GM18519 (cell line): ENCODE data around the gene DPH7.
"Not testable (repeated sequence)": the region's sequence is repeated elsewhere in the genome, so short reads cannot be mapped to it uniquely, and the experiment has no call there.

Source experiments
- ATAC-seq: cut with Tn5 transposase; IDR thresholded peaks from one replicate; pipeline ENCODE4 v1.9.1; 2021; ENCODE audit warnings: mild to moderate bottlenecking, moderate library complexity; ENCODE audit not compliant: unreplicated experiment, low FRiP score

Gene DPH7

DNA sequence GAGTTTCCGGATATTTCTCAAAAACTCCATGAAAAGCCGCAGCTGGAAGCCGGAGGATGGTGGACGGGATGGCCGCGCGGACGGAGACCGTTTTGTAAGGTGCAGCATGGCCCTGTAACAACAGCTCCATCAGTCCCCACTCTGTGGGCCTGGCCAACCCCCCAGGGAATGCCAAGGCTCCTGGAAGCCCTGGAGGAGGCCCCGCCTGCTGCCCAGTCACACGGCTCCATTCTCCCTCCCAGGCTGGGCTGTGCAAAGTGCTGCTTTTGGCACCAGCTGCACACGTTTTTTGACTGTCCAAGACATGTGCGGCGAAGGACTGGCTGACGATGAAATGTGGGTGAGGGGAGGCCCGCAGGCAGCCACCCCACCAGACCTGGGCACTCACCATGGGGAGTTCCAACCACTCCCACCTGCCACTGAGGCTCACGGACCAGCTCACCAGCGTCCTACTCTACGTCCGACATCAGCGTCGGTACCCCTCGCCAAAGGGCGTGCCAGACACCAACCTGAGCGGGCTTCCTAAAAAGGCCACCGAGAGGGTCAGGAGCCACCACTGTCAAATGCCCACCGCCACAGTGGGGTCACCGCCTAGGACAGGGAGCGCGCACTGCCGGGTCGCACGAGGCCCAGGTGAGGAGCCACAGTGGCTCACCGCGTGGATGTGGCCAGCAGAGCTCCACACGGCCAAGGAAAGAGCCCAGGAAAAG is 55.8 kb downstream of the DPH7 start:
- no peak for ATAC-seq

DNA sequence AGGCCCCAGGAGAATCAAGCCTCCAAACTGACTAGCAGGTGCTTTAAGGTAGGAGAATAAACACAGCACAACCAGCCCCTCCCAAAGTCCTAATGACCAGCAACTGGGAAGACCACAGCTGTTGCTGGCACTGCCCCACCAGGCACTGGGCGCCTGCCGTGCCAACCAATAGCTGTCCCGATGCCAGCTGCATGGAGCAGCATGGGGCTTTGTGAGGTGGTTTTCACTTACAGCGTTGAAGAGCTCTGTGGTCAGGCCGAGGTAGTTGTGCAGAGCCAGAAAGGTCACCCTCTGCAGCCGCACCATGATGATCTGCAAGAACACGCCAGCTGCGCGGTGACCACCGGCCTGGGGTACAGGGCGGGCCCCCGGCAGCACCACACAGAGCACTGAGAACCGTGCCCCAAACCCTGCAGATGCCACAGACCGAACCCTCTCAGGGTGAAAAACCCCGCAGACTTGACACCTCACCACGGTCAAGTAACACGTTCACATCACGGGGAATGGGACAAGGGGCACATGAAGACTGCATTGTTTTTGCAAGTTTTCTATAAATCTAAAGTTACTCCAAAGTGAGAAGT is 57.2 kb downstream of the DPH7 start:
- ATAC-seq, result no peak

DNA sequence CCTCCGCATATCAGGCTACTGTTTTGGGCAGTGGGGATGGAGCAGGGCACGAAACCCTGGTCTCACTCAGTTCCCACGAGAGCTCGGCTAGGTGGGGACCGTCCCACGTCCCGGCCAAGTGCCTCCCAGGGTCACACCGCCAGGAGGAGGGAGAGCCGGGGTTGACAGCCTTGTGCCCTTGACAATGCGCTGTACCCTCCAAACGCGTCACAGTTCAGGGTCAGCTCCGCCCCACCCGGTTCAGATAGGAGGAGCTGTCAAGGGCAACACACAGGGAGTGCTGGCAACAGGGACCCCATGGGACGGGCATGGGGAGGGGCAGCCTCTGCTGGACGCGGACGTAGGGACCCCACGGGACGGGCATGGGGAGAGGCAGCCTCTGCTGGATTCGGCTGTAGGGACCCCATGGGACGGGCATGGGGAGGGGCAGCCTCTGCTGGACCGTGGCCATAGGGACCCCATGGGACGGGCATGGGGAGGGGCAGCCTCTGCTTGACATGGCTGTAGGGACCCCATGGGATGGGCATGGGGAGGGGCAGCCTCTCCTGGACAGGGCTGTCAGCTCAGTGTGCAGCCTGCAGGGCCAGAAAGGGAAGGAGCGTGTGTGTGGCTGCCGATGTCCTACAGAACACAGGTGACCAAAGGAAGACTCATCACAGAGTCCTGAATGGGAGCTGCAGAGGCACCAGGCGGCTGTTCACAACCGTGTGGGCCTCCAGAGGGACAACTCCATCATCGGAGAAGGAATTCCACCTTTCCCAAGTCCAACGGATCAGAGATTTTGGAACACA is 57.9 kb downstream of the DPH7 start:
- ATAC-seq, result no peak

DNA sequence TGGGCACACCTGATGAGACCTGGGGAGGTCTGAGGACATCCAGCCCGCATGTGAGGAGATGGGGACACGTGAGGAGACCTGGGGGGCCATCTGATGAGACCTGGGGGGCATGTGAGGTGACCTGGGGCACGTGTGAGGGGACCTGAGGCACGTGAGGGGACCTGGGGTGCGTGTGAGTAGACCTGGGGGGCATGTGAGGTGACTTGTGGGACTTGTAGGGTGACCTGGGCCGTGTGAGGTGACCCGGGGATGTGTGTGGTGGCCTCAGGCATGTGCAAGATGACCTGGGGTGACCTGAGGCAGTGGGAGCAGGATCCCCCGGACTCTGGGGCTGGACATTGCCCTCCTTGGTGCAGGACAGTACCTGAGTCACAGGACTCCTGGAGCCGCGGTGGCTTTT is 59.2 kb downstream of the DPH7 start:
- no peak for ATAC-seq

DNA sequence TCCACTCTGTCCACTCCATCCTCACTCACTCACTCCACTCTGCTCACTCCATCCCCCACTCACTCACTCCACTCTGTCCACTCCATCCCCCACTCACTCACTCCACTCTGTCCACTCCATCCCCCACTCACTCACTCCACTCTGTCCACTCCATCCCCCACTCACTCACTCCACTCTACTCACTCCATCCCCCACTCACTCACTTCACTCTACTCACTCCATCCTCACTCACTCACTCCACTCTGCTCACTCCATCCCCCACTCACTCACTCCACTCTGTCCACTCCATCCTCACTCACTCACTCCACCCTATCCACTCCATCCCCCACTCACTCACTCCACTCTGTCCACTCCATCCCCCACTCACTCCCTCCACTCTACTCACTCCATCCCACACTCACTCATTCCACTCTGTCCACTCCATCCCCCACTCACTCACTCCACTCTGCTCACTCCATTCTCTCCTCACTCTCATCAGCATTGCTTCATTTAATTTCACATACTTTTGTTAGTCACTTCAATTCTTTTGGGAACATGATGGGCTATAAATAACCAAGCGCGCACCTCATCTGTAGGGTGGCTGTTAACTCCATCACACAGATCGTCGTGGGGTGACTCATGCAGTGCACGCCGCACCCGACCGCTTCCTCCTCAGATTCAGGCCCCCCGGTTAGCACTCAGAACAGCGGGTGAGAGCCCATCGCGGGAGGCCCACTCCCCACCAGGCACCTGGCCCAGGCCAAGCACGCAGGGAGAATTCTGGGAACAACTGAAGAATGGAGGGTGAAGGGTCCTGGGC is 59.9 kb downstream of the DPH7 start:
- not testable (repeated sequence) for ATAC-seq

DNA sequence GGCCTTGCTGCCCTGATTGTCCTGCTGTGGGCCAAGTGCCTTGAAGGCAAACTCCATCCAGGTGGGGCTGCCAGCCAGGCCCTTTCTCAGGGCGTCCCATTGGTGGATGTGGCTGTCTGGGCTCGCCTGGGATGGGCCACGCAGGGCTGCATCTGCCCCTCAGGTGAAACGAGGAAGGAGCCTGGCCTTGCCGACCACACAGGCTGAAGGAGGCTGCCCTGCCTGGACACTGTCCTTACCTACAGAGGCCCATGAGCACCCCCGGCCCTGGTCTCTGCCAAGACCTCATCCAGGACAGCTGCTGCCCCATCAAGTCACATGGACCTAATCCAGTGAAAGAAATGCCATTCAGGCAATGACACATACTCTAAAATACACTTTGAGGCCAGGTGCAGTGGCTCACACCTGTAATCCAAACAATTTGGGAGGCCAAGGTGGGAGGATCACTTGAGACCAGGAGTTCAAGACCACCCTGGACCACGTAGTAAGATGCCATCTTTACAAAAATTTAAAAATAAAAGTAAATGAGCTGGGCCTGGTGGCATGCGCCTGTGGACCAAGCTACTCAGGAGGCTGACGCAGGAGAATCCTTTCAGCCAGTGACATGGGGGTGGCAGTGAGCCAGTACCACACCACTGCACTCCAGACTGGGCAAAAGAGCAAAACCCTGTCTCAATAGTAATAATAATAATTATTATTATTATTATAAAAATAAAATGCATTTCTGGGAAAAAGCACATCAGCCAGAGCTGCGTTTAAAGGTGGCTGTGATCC is 62.4 kb downstream of the DPH7 start:
- no peak for ATAC-seq

DNA sequence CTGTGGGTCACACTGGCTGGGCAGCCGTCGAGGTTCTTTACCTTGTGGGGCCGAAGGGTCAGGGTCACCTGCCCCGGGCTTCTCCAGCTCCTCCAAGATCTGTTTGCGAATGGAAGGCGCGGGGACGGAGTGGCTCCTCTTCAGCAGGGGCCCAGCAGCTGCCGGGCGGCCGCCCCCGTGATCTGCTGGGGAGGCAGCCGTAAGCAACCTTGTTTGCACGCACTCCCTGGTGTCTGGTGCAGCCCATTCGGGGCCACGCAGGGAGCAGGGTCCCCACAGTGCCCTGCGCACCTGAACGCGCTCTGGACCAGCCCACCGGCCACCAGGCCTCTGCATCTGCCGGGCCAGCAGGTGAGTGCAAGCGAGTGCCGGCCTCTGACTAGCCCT is 63.4 kb downstream of the DPH7 start:
- ATAC-seq, result no peak

DNA sequence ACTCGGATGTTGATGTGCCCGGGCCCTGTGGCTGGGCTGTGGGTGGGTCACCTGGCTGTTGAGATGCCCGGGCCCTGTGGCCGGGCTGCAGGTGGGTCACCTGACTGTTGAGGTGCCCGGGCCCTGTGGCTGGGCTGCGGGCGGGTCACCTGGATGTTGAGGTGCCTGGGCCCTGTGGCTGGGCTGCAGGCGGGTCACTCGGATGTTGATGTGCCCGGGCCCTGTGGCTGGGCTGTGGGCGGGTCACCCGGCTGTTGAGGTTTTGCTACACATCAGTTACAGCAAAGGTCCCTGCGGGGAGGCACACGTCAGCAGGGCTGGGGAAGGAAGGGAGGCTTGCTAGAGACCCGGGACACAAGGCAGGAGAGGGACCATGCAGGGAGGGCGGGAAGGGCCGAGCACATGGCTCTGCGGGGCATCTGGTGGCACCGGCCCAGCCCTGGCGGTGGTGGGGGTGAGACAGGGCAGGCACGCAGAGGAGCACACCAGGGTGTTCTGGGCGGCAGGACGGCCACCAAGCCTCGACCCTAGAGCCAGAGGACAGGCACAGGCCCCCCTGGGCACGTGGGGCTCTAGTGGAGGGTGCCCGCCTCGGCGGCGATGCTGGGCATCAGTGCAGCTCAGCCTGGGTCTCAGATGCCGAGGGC is 63.9 kb downstream of the DPH7 start:
- no peak for ATAC-seq

DNA sequence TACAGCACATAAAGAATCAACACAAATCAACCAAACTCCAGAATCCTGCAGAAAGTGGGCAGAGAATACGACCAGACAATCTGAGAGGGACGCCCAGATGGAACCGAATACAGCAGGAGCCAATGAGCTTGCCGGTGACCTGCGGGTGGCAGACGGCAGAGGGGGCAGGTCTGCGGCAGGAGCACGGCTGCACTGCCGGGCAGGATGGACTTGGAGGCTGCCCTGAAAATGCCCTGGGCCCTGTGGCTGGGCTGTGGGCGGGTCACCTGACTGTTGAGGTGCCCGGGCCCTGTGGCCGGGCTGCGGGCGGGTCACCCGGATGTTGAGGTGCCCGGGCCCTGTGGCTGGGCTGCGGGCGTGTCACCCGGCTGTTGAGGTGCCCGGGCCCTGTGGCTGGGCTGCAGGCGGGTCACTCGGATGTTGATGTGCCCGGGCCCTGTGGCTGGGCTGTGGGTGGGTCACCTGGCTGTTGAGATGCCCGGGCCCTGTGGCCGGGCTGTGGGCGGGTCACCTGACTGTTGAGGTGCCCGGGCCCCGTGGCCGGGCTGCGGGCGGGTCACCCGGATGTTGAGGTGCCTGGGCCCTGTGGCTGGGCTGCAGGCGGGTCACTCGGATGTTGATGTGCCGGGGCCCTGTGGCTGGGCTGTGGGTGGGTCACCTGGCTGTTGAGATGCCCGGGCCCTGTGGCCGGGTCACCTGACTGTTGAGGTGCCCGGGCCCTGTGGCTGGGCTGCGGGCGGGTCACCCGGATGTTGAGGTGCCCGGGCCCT is 64.7 kb downstream of the DPH7 start:
- ATAC-seq, result not testable (repeated sequence)

DNA sequence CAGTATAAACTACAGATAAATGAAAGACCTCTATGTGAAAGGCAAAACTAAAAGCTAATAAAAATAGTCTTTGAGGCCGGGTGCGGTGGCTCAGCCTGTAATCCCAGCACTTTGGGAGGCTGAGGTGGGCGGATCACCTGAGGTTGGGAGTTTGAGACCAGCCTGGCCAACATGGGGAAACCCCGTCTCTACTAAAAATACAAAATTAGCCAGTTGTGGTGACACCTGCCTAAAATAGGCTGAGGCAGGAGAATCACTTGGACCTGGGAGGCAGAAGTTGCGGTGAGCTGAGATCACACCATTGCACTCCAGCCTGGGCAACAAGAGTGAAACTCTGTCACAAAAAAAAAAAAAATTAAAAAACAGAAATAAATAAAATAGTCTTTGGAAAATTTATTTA is 65.6 kb downstream of the DPH7 start:
- not testable (repeated sequence) for ATAC-seq

DNA sequence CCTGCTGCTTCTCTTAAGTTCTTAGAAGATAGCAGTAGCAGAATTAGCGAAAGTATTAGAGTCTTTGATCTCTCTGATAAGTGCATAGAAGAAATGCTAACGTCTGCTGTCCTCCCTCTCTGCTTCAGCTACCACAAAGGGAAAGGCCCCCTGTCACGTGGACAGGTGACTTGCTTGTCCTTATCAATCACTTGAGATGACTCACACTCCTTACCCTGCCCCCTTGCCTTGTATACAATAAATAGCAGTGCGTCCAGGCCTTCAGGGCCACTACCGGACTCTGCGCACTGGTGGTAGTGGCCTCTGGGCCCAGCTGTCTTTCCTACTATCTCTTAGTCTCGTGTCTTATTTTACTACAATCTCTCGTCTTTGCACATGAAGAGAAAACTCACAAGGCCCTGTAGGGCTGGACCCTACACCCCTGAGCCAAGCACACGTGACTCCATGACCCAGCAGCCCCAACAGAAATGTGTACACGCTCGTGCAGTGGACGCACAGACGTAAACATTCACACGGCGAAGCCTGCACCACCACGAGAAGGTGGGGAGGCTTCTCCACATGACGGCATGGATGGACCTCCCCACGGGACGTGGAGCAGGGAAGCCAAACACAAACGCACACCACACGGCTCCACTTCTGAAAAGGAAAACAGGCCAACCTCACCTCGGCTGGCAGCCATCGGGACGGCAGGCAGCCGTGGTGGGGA is 66.8 kb downstream of the DPH7 start:
- ATAC-seq, result no peak

DNA sequence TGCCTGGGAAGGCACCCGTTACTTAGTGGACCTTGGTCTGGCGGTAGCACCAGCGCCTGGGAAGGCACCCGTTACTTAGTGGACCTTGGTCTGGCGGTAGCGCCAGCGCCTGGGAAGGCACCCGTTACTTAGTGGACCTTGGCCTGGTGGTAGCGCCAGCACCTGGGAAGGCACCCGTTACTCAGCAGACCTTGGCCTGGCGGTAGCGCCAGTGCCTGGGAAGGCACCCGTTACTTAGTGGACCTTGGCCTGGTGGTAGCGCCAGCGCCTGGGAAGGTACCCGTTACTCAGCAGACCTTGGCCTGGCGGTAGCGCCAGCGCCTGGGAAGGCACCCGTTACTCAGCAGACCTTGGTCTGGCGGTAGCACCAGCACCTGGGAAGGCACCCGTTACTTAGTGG is 67.6 kb downstream of the DPH7 start:
- not testable (repeated sequence) for ATAC-seq

DNA sequence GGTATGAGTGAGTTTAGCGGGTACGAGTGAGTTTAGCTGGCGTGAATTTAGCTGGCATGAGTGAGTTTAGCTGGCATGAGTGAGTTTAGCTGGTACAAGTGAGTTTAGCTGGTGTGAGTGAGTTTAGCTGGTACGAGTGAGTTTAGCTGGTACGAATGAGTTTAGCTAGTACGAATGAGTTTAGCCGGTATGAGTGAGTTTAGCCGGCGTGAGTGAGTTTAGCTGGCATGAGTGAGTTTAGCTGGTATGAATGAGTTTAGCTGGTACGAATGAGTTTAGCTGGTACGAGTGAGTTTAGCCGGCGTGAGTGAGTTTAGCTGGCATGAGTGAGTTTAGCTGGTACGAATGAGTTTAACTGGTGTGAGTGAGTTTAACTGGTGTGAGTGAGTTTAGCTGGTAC is 69.5 kb downstream of the DPH7 start:
- ATAC-seq, result no peak

DNA sequence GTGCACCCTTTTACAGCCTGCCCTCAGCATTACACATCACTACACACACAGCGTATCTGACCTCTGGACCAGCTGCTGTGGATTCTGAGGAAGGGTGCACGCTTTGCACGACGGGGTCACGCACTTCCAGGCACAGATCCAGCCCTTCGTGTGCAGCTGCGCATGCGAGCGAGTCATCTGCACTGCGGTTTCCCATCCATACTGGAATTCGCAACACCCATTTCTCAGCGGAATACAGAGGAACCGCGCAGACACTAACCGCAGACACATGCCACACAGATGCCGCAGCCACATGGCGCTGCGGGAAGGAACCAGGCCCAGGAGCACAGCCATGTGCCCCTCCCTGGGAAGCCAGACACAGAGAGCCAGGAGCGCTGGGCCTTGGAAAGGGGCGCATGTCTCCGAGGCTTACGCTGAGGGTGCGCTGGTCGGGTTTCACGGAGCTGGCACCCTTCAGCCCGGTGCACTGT is 72.0 kb downstream of the DPH7 start:
- no peak for ATAC-seq

DNA sequence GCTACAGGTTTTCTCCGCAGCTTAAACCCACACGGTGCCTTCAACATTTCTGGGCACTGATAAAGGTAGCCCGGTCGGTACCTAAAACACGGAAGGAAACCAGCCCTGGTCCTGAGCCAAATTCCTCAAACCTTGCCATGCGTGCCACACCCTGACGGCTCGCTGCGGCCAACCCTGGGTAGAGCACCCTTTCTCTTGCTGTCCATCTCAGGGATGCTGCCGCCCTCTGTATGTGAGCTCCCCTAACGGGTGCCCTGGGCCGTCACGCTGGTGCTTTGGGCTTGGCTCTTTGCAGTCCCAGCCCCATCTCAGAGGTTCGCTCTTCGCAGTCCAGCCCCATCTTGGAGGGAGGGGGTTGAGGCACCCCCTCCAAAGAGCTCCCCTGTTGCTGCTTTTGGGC is 72.5 kb downstream of the DPH7 start:
- ATAC-seq, result no peak

DNA sequence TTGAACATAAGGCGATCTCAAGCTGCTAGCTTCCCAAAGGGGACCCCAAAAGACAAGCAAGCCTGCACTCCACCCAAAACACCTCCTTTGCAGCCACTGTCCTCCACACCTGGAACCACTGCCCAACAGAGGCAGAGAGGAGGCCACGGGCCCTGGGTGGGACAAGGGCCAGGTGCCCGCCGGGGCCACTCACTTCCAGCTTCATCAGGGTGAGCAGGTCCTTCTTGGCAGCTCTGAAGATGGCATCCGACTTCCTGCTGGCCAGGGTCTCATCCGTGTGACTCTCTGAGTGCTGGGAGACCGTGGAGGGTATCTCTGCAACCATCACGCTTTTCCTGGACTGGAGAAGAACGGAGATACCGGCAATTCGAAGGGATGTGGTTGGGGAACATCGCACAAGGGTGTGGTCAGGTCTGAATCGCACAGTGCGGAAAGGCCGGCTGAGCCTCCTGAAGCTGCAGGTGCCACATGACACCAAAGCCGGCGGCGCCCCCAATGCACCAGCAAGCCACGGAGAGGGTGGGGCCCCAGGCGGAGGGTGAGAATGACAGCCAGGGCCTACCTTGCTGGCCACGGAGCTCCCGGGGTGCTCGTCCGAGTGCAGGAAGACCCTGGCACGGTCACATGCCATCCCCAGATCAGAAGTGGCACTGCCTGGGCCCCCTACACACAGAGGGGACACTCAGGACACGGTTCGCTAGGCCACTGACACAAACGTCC is 73.1 kb downstream of the DPH7 start:
- ATAC-seq, result no peak
